H1 (cell line): ENCODE results near the gene MADD. TPM values are rescaled to one million over a fixed set of nuclear protein-coding genes. Genes with fewer than 3 reads are reported as not detected.

Experiments used
- CTCF ChIA-PET: fragments of 300-600 bp; sonication (Branson Sonifier 250); formaldehyde crosslinking; loops from one replicate; lab custom pipeline; 2021; ENCODE audit not compliant: partially characterized antibody; lab: Charles Lee
- POLR2A ChIA-PET: fragments of 300-600 bp; sonication (Branson Sonifier 250); formaldehyde crosslinking; loops from one replicate; lab custom pipeline; 2021; ENCODE audit warnings: inconsistent platforms; ENCODE audit not compliant: partially characterized antibody; lab: Charles Lee
- DNase-seq, 2 experiments: peaks; one replicate each; pipeline versions ENCODE4 v3.0.0 to v3.0.0-alpha.2; 2010 to 2022; ENCODE audit warnings: low spot score in 2 of 2, low read depth in 1 of 2, mixed read lengths in 1 of 2
- FAIRE-seq: peaks from 2 replicates; lab custom pipeline; 2011; peaks lifted over from hg19 to GRCh38; lab: Jason Lieb, UNC
- H2AFZ ChIP-seq: 2 replicates; pipeline ENCODE4 v1.8.1; 2012; ENCODE audit warnings: low read length, inconsistent platforms
- H2AK5ac ChIP-seq: 2 replicates; pipeline ENCODE4 v1.6.1; 2013; ENCODE audit warnings: low read depth, low read length
- H2BK120ac ChIP-seq: replicated peaks from 2 replicates; pipeline ENCODE3; 2013; ENCODE audit warnings: low read depth, low read length, inconsistent platforms
- H2BK12ac ChIP-seq: 2 replicates; pipeline ENCODE4 v1.6.1; 2013; ENCODE audit warnings: low read depth, low read length
- H2BK15ac ChIP-seq: 2 replicates; pipeline ENCODE4 v1.6.1; 2013; ENCODE audit warnings: low read length
- H2BK20ac ChIP-seq: 2 replicates; pipeline ENCODE4 v1.6.1; 2013; ENCODE audit warnings: low read length
- H2BK5ac ChIP-seq: 2 replicates; pipeline ENCODE4 v1.6.1; 2013; ENCODE audit warnings: low read depth, low read length
- H3K14ac ChIP-seq: 2 replicates; pipeline ENCODE4 v1.6.1; 2013; ENCODE audit warnings: inconsistent platforms; ENCODE audit not compliant: insufficient read length
- H3K18ac ChIP-seq: 2 replicates; pipeline ENCODE4 v1.6.1; 2013; ENCODE audit warnings: low read length; ENCODE audit errors: extremely low read depth
- H3K23ac ChIP-seq: 2 replicates; pipeline ENCODE4 v1.6.1; 2013; ENCODE audit warnings: inconsistent platforms; ENCODE audit not compliant: insufficient read length
- H3K23me2 ChIP-seq: 2 replicates; pipeline ENCODE4 v1.6.1; 2013; ENCODE audit warnings: low read depth, low read length
- H3K27ac ChIP-seq: 2 replicates; pipeline ENCODE4 v1.6.1; 2011; ENCODE audit warnings: low read depth, low read length, inconsistent platforms
- H3K27me3 ChIP-seq, 4 experiments: replicated peaks in 1 of 4; 1 replicate in 1 of 4; 2 replicates in 3 of 4; pipeline versions ENCODE4 v1.6.1 to v1.8.1; 2011 to 2013; ENCODE audit warnings: low read length in 3 of 4, mild to moderate bottlenecking in 3 of 4, inconsistent platforms in 2 of 4, mixed read lengths in 2 of 4, moderate library complexity in 1 of 4; ENCODE audit not compliant: control insufficient read depth in 3 of 4, insufficient read depth in 3 of 4; ENCODE audit errors: extremely low read depth in 1 of 4
- H3K36me3 ChIP-seq, 4 experiments: 2 replicates each; pipeline versions ENCODE4 v1.6.1 to v1.8.1; 2011 to 2013; ENCODE audit warnings: mild to moderate bottlenecking in 4 of 4, low read length in 3 of 4, moderate library complexity in 2 of 4, control low read depth in 1 of 4, inconsistent platforms in 1 of 4; ENCODE audit not compliant: insufficient read depth in 4 of 4, control insufficient read depth in 2 of 4
- H3K4ac ChIP-seq: replicated peaks from 2 replicates; pipeline ENCODE3; 2013; ENCODE audit warnings: low read length, low read depth, mixed read lengths, inconsistent platforms; ENCODE audit not compliant: insufficient read length
- H3K4me1 ChIP-seq, 4 experiments: replicated peaks in 1 of 4; 1 replicate in 1 of 4; 2 replicates in 3 of 4; pipeline versions ENCODE4 v1.6.1 to v1.8.1; 2011 to 2013; ENCODE audit warnings: low read length in 3 of 4, inconsistent platforms in 2 of 4, mixed read lengths in 1 of 4; ENCODE audit not compliant: insufficient read depth in 4 of 4, control insufficient read depth in 3 of 4
- H3K4me2 ChIP-seq, 2 experiments: 2 replicates each; pipeline versions ENCODE4 v1.6.1 to v1.8.1; 2011 to 2013; ENCODE audit warnings: low read depth in 2 of 2, low read length in 2 of 2, control low read depth in 1 of 2, inconsistent platforms in 1 of 2, mild to moderate bottlenecking in 1 of 2; ENCODE audit not compliant: insufficient read depth in 1 of 2
- H3K4me3 ChIP-seq, 4 experiments: fragments of 200-600, 300-600 bp in 1 of 4; sonication (generic), shearing (Covaris generic), sonication (Bioruptor Twin) in 1 of 4; 2 replicates each; pipeline versions ENCODE4 v1.5.1 to v1.8.1; 2011 to 2016; ENCODE audit warnings: low read length in 4 of 4, low read depth in 3 of 4, control low read depth in 2 of 4, inconsistent platforms in 2 of 4, mild to moderate bottlenecking in 2 of 4, mixed read lengths in 1 of 4, moderate library complexity in 1 of 4; ENCODE audit not compliant: insufficient read depth in 2 of 4; ENCODE audit errors: extremely low read depth in 1 of 4
- H3K56ac ChIP-seq: replicated peaks from 2 replicates; pipeline ENCODE3; 2013; ENCODE audit warnings: low read depth, mild to moderate bottlenecking, mixed read lengths, low read length, inconsistent platforms; ENCODE audit not compliant: insufficient read length
- H3K79me1 ChIP-seq: 2 replicates; pipeline ENCODE4 v1.6.1; 2013; ENCODE audit warnings: low read depth, low read length, control low read depth
- H3K79me2 ChIP-seq, 2 experiments: 2 replicates each; pipeline versions ENCODE4 v1.6.1 to v1.8.1; 2012 to 2013; ENCODE audit warnings: low read length in 2 of 2, mild to moderate bottlenecking in 2 of 2, inconsistent platforms in 1 of 2; ENCODE audit not compliant: insufficient read depth in 2 of 2, control insufficient read depth in 1 of 2
- H3K9ac ChIP-seq, 4 experiments: replicated peaks in 1 of 4; 1 replicate in 1 of 4; 2 replicates in 3 of 4; pipeline versions ENCODE4 v1.6.1 to v1.8.1; 2011 to 2013; ENCODE audit warnings: low read depth in 3 of 4, low read length in 3 of 4, control low read depth in 2 of 4, mild to moderate bottlenecking in 2 of 4, moderate library complexity in 2 of 4, inconsistent platforms in 1 of 4; ENCODE audit errors: extremely low read depth in 1 of 4
- H3K9me3 ChIP-seq, 2 experiments: 2 replicates each; pipeline versions ENCODE4 v1.6.1 to v1.8.1; 2012 to 2013; ENCODE audit warnings: mild to moderate bottlenecking in 2 of 2, moderate library complexity in 2 of 2, control low read depth in 1 of 2, inconsistent platforms in 1 of 2, low read depth in 1 of 2, low read length in 1 of 2, mixed read lengths in 1 of 2; ENCODE audit not compliant: insufficient read depth in 2 of 2
- H4K20me1 ChIP-seq, 2 experiments: replicated peaks in 1 of 2; 2 replicates each; pipeline versions ENCODE3 to v1.8.1; 2011 to 2013; ENCODE audit warnings: inconsistent platforms in 2 of 2, low read length in 2 of 2, mild to moderate bottlenecking in 1 of 2; ENCODE audit not compliant: insufficient read depth in 2 of 2, control insufficient read depth in 1 of 2
- H4K5ac ChIP-seq: 2 replicates; pipeline ENCODE4 v1.6.1; 2013; ENCODE audit warnings: low read length, low read depth, mixed read lengths, inconsistent platforms; ENCODE audit not compliant: insufficient read length
- H4K8ac ChIP-seq: 2 replicates; pipeline ENCODE4 v1.8.0; 2013; ENCODE audit warnings: mild to moderate bottlenecking, moderate library complexity, low read length, inconsistent platforms; ENCODE audit not compliant: insufficient read depth; ENCODE audit errors: extremely low read depth
- H4K91ac ChIP-seq: replicated peaks from 2 replicates; pipeline ENCODE3; 2013; ENCODE audit warnings: low read length, mixed read lengths, inconsistent platforms; ENCODE audit not compliant: insufficient read length
- CHD2 ChIP-seq: IDR thresholded peaks from 2 replicates; pipeline ENCODE4 v1.6.1; 2012; ENCODE audit warnings: low read length, improper control_type of control experiment
- E2F6 ChIP-seq: IDR thresholded peaks from 2 replicates; pipeline ENCODE4 v1.6.1; 2012; ENCODE audit warnings: inconsistent platforms
- PHF8 ChIP-seq: fragments of 200-600 bp; sonication (generic); conservative IDR thresholded peaks from 2 replicates; pipeline ENCODE4 v1.7.1; 2012; ENCODE audit warnings: low read depth, mild to moderate bottlenecking, inconsistent platforms, low read length, moderate library complexity
- RBBP5 ChIP-seq: IDR thresholded peaks from 2 replicates; pipeline ENCODE4 v1.7.1; 2012; ENCODE audit warnings: low read depth, mild to moderate bottlenecking, inconsistent platforms, low read length, moderate library complexity, borderline replicate concordance
- RNF2 ChIP-seq: fragments of 200-900, 300-1000 bp; sonication (generic); IDR thresholded peaks from 2 replicates; pipeline ENCODE4 v1.7.1; 2016; ENCODE audit warnings: borderline replicate concordance, low read depth, mild to moderate bottlenecking, antibody characterized with exemption, low read length; ENCODE audit not compliant: poor library complexity, severe bottlenecking; ENCODE audit errors: missing control alignments
- SUZ12 ChIP-seq: fragments of 200-600 bp; sonication (generic); IDR thresholded peaks from 2 replicates; pipeline ENCODE4 v1.6.1; 2012; ENCODE audit warnings: mild to moderate bottlenecking, inconsistent platforms, low read length, moderate library complexity, mixed read lengths
- WGBS, 2 experiments: shearing (Covaris generic) in 1 of 2; methylation state at CpG; one replicate each; pipeline versions ENCODE4 v1.1.6 to v1.1.7; 2013 to 2015; ENCODE audit warnings: low lambda C conversion rate in 2 of 2, mixed read lengths in 2 of 2, inconsistent platforms in 1 of 2, low coverage in 1 of 2, missing lambda C conversion rate in 1 of 2; ENCODE audit not compliant: insufficient replicate concordance in 2 of 2, insufficient coverage in 1 of 2, insufficient read length in 1 of 2; ENCODE audit errors: extremely low coverage in 1 of 2, missing lambda C conversion rate in 1 of 2; 5-methylcytosine and 5-hydroxymethylcytosine counted together
- polyA plus RNA-seq, 7 experiments: library from polyadenylated mRNA; depleted of rRNA in 3 of 7; stranded (reverse) in 5 of 7; unstranded in 2 of 7; fragments of >200 nt in 5 of 7; fragments of 200-250 nt in 2 of 7; gene quantifications; 1 replicate in 5 of 7; 2 replicates in 1 of 7; 4 replicates in 1 of 7; pipeline versions ENCODE4 v1.2.1 to v1.2.3, GENCODE V29; 2011 to 2013; ENCODE audit warnings: missing spikeins in 2 of 7, mixed read lengths in 2 of 7
- total RNA-seq: library from RNA; stranded (reverse); fragmentation: NEBNext Ultra II Directional; extraction: Animal tissue kit (Norgen Biotek cat#: 25700); gene quantifications from 2 replicates; pipeline ENCODE4 v1.2.1, GENCODE V29; 2021

Gene MADD
- total and polyA plus RNA-seq, 2 of the 8 experiments (the other 6 are each of a cell fraction or from before 2014, with no cell fraction given): 32.5 to 45.4 TPM

- H3K9ac ChIP-seq: no peak overlapping the region
- no peak overlapping the region for H3K23ac ChIP-seq
- H4K8ac ChIP-seq: no peak overlapping the region
- no peaks in the 10 kb centered on the region for H3K27me3 ChIP-seq
- no peak overlapping the region for H2BK15ac ChIP-seq
- no peak overlapping the region for H2AK5ac ChIP-seq
- H3K27ac ChIP-seq: no peak overlapping the region
- DNase-seq: no peak
- no peak overlapping the region for H2BK20ac ChIP-seq
- TF ChIP-seq PHF8: no peak
- no peak for TF ChIP-seq E2F6
- no peak for TF ChIP-seq RNF2
- no peak for TF ChIP-seq RBBP5
- TF ChIP-seq CHD2: no peak
- no peak for TF ChIP-seq SUZ12
- TF ChIP-seq, all 59 proteins: peak for 0
- Histone ChIP-seq H2BK12ac (no peak overlapping the region), H4K20me1 (peaks cover 0 to 7% of the 10 kb centered on the region in 2 experiments), H3K79me1 (no peaks in the 10 kb centered on the region; the same call in 1 of the 2 replicates), H3K4me2 (no peak overlapping the region), H3K79me2 (no peaks in the 10 kb centered on the region), H3K36me3 (peaks cover 20 to 48% (median 38%) of the 10 kb centered on the region in 4 experiments), H2BK5ac (no peak overlapping the region), H3K4me3 (no peak overlapping the region), H3K9me3 (no peaks in the 10 kb centered on the region), H2BK120ac (no peak overlapping the region), H3K18ac (no peak overlapping the region), H3K23me2 (no peaks in the 10 kb centered on the region), H3K4ac (no peak overlapping the region), H4K5ac (no peak overlapping the region), H2AFZ (no peak overlapping the region), H3K56ac (no peak overlapping the region), H3K4me1 (0 out of 7 replicates have a peak, but pooled peaks cover 0 to 2% (median 0%) of the 10 kb centered on the region in 4 experiments), H4K91ac (no peak overlapping the region), H3K14ac (no peak overlapping the region)
- 91% methylated on average over 5 of the region's 5 CpGs; no CpG with 5 or more reads in 1 of the 2 experiments for WGBS, 2 experiments
- ChIA-PET POLR2A (interaction anchor here (1.1 to 11.9 kb wide), 8 partner anchors 10 to 141 kb away, joined by 3 to 138 read pairs (median 9); partner anchors contain the start of genes ACP2, DDB2 and NR1H3), CTCF (interaction anchor here (1.2 to 11.4 kb wide), 8 partner anchors 10 to 75 kb away, joined by 3 to 107 read pairs (median 42); partner anchors contain the start of genes ACP2, ARFGAP2, DDB2 and NR1H3)
- FAIRE-seq: no peak
These were observed 33.5 kb upstream of the MADD start for GRCh38 chr11:47236482-47236881.
